H9 (cell line): Measurements from ENCODE around the gene CDH13. TPM values are rescaled to one million over a fixed set of nuclear protein-coding genes. Genes with fewer than 3 reads are reported as not detected.

ENCODE experiments used
- DNase-seq: peaks from one replicate; pipeline ENCODE4 v3.0.0-alpha.2; 2017
- H2AFZ ChIP-seq: one replicate; pipeline ENCODE4 v1.6.1; 2013; ENCODE audit warnings: mild to moderate bottlenecking, low read length, control low read depth, moderate library complexity
- H2AK5ac ChIP-seq: 2 replicates; pipeline ENCODE4 v1.6.1; 2013; ENCODE audit warnings: low read length, control low read depth, mixed read lengths; ENCODE audit not compliant: insufficient read length
- H2BK120ac ChIP-seq: one replicate; pipeline ENCODE4 v1.6.1; 2013; ENCODE audit warnings: low read depth, mild to moderate bottlenecking, low read length, control low read depth, inconsistent platforms; ENCODE audit not compliant: poor library complexity, severe bottlenecking
- H2BK12ac ChIP-seq: 2 replicates; pipeline ENCODE4 v1.6.1; 2013; ENCODE audit warnings: low read length, control low read depth, mixed read lengths, low read depth; ENCODE audit not compliant: insufficient read length
- H2BK15ac ChIP-seq: 2 replicates; pipeline ENCODE4 v1.6.1; 2013; ENCODE audit warnings: low read depth, low read length, control low read depth
- H2BK20ac ChIP-seq: one replicate; pipeline ENCODE4 v1.6.1; 2013; ENCODE audit warnings: low read depth, mild to moderate bottlenecking, low read length, control low read depth, inconsistent platforms; ENCODE audit not compliant: poor library complexity, severe bottlenecking
- H2BK5ac ChIP-seq: 2 replicates; pipeline ENCODE4 v1.6.1; 2013; ENCODE audit warnings: low read length, control low read depth, mixed read lengths; ENCODE audit not compliant: insufficient read length
- H3K14ac ChIP-seq: 2 replicates; pipeline ENCODE4 v1.6.1; 2013; ENCODE audit warnings: low read length, control low read depth; ENCODE audit not compliant: insufficient read depth
- H3K18ac ChIP-seq: 2 replicates; pipeline ENCODE4 v1.6.1; 2013; ENCODE audit warnings: low read depth, mild to moderate bottlenecking, mixed read lengths, low read length, control low read depth; ENCODE audit not compliant: insufficient read length
- H3K23ac ChIP-seq: 2 replicates; pipeline ENCODE4 v1.6.1; 2013; ENCODE audit warnings: low read length, control low read depth, mixed read lengths, low read depth; ENCODE audit not compliant: insufficient read length
- H3K23me2 ChIP-seq: 2 replicates; pipeline ENCODE4 v1.6.1; 2013; ENCODE audit warnings: low read depth, mild to moderate bottlenecking, mixed read lengths, low read length, control low read depth; ENCODE audit not compliant: insufficient read length, poor library complexity, severe bottlenecking
- H3K27ac ChIP-seq: 2 replicates; pipeline ENCODE4 v1.5.1; 2013; ENCODE audit warnings: low read length, control low read depth, mixed read lengths, low read depth; ENCODE audit not compliant: insufficient read length
- H3K27me3 ChIP-seq: 2 replicates; pipeline ENCODE4 v1.6.1; 2013; ENCODE audit warnings: low read length, control low read depth, inconsistent platforms; ENCODE audit not compliant: insufficient read depth
- H3K4ac ChIP-seq: 2 replicates; pipeline ENCODE4 v1.6.1; 2013; ENCODE audit warnings: low read depth, mild to moderate bottlenecking, control low read depth, inconsistent platforms, low read length, moderate library complexity
- H3K4me1 ChIP-seq: 2 replicates; pipeline ENCODE4 v1.6.1; 2013; ENCODE audit warnings: low read length, control low read depth, inconsistent platforms; ENCODE audit not compliant: insufficient read depth
- H3K4me2 ChIP-seq: 2 replicates; pipeline ENCODE4 v1.6.1; 2013; ENCODE audit warnings: low read length, control low read depth, mixed read lengths; ENCODE audit not compliant: insufficient read length, insufficient read depth
- H3K56ac ChIP-seq: 2 replicates; pipeline ENCODE4 v1.6.1; 2013; ENCODE audit warnings: low read depth, mild to moderate bottlenecking, mixed read lengths, low read length, control low read depth; ENCODE audit not compliant: insufficient read length
- H3K79me1 ChIP-seq: 2 replicates; pipeline ENCODE4 v1.6.1; 2013; ENCODE audit warnings: low read depth, mild to moderate bottlenecking, moderate library complexity, low read length, control low read depth, inconsistent platforms; ENCODE audit not compliant: insufficient read depth, poor library complexity, severe bottlenecking
- H3K79me2 ChIP-seq: 2 replicates; pipeline ENCODE4 v1.6.1; 2013; ENCODE audit warnings: low read length, control low read depth, inconsistent platforms; ENCODE audit not compliant: insufficient read depth
- H3K9ac ChIP-seq: 2 replicates; pipeline ENCODE4 v1.6.1; 2013; ENCODE audit warnings: low read length, control low read depth, mixed read lengths; ENCODE audit not compliant: insufficient read length; ENCODE audit errors: extremely low read depth
- H3K9me3 ChIP-seq: one replicate; pipeline ENCODE4 v1.6.1; 2013; ENCODE audit warnings: low read depth, low read length, inconsistent platforms; ENCODE audit not compliant: control insufficient read depth
- H3T11ph ChIP-seq: one replicate; pipeline ENCODE4 v1.6.1; 2013; ENCODE audit warnings: mild to moderate bottlenecking, low read length, control low read depth, inconsistent platforms
- H4K20me1 ChIP-seq: one replicate; pipeline ENCODE4 v1.6.1; 2013; ENCODE audit not compliant: control insufficient read depth, insufficient read length, insufficient read depth
- H4K5ac ChIP-seq: 2 replicates; pipeline ENCODE4 v1.6.1; 2013; ENCODE audit warnings: low read depth, mild to moderate bottlenecking, mixed read lengths, low read length, control low read depth; ENCODE audit not compliant: insufficient read length
- H4K8ac ChIP-seq: replicated peaks from 2 replicates; pipeline ENCODE4 v1.6.1; 2013; ENCODE audit warnings: low read length, control low read depth, mixed read lengths, low read depth; ENCODE audit not compliant: insufficient read length
- H4K91ac ChIP-seq: 2 replicates; pipeline ENCODE4 v1.6.1; 2013; ENCODE audit warnings: low read depth, mild to moderate bottlenecking, moderate library complexity, mixed read lengths, low read length, control low read depth; ENCODE audit not compliant: insufficient read length
- H3K27ac Mint-ChIP-seq, 3 experiments: 2 replicates in 2 of 3; 3 replicates in 1 of 3; pipeline ENCODE4 v1.8.0; 2020 to 2021; ENCODE audit warnings: mixed read lengths in 3 of 3, mild to moderate bottlenecking in 1 of 3, moderate library complexity in 1 of 3
- H3K27me3 Mint-ChIP-seq: 2 replicates; pipeline ENCODE4 v1.8.0; 2021; ENCODE audit warnings: low read depth, mild to moderate bottlenecking, moderate library complexity, mixed read lengths
- H3K36me3 Mint-ChIP-seq, 3 experiments: 2 replicates in 2 of 3; 3 replicates in 1 of 3; pipeline ENCODE4 v1.8.0; 2020 to 2021; ENCODE audit warnings: low read depth in 3 of 3, mixed read lengths in 3 of 3; ENCODE audit not compliant: insufficient read depth in 1 of 3
- H3K4me1 Mint-ChIP-seq, 2 experiments: 2 replicates each; pipeline ENCODE4 v1.8.0; 2020; ENCODE audit warnings: mixed read lengths in 2 of 2
- H3K4me3 Mint-ChIP-seq, 2 experiments: 2 replicates in 1 of 2; 3 replicates in 1 of 2; pipeline ENCODE4 v1.8.0; 2020 to 2021; ENCODE audit warnings: mild to moderate bottlenecking in 2 of 2, mixed read lengths in 2 of 2, moderate library complexity in 1 of 2
- H3K9me3 Mint-ChIP-seq, 2 experiments: 2 replicates in 1 of 2; 3 replicates in 1 of 2; pipeline ENCODE4 v1.8.0; 2020; ENCODE audit warnings: mild to moderate bottlenecking in 2 of 2, mixed read lengths in 2 of 2, moderate library complexity in 1 of 2
- WGBS: extraction: QIAGEN DNeasy Blood & Tissue Kit; methylation state at CpG from one replicate; pipeline ENCODE4 v1.1.7; 2013; ENCODE audit warnings: missing lambda C conversion rate, low lambda C conversion rate, mixed read lengths; ENCODE audit not compliant: insufficient read length; ENCODE audit errors: extremely low coverage; 5-methylcytosine and 5-hydroxymethylcytosine counted together
- total RNA-seq: library from RNA; stranded (reverse); gene quantifications from 2 replicates; pipeline ENCODE4 v1.2.1, GENCODE V29; 2021
- TF ChIP-seq, protein P1 (sequence below): fragments of 200-600 bp; sonication (generic); conservative IDR thresholded peaks from 3 replicates; pipeline ENCODE4 v1.8.0; 2021; ENCODE audit warnings: antibody characterized with exemption, mild to moderate bottlenecking

CDH13 gene
- total RNA-seq, 1 experiment from 2014 or later, result 1.5 TPM

DNA sequence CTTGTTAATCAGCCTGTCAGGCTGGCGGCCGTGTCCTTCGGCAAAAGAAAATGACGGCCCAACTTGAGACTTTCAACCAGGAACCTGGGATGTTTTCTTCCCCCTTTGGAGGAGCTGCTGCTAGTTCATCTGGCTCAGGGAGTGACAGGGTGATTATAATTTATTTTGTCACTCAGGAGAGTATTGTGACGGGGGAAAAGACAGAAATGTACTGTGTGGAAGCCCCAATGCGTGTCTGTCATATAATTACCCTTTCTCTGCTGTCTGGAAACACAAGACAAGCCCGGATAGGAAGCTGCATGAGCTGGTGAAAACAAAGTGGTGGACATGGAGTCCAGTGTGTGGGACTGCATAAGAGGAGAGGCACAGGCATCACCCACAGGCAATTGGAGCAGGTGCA is 854.8 kb downstream of the CDH13 start:
- no CpG with 5 or more reads among the region's 7 CpGs for WGBS
- no peak overlapping the region for H3K27ac Mint-ChIP-seq

More for the DNA sequence above, 854.8 kb downstream of the CDH13 start:
- Mint-ChIP-seq H3K36me3 (no peaks in the 10 kb centered on the region), H3K4me3 (no peak overlapping the region), H3K9me3 (no peaks in the 10 kb centered on the region), H3K27me3 (peaks cover 2% of the 10 kb centered on the region; the same call in 1 of the 2 replicates), H3K4me1 (no peaks in the 10 kb centered on the region; a peak in 1 of 4 replicates)
- no peaks in the 10 kb centered on the region for H3K79me1 ChIP-seq
- H2BK120ac ChIP-seq, result no peak overlapping the region
- no peak overlapping the region for H2BK5ac ChIP-seq
- H3K18ac ChIP-seq, result no peak overlapping the region
- no peak overlapping the region for H2AK5ac ChIP-seq
- H4K91ac ChIP-seq, result no peak overlapping the region
- H3K27ac ChIP-seq, result no peak overlapping the region
- H4K20me1 ChIP-seq, result no peaks in the 10 kb centered on the region
- no peaks in the 10 kb centered on the region for H3K27me3 ChIP-seq
- H3K23me2 ChIP-seq, result no peaks in the 10 kb centered on the region
- TF ChIP-seq, protein P1, sequence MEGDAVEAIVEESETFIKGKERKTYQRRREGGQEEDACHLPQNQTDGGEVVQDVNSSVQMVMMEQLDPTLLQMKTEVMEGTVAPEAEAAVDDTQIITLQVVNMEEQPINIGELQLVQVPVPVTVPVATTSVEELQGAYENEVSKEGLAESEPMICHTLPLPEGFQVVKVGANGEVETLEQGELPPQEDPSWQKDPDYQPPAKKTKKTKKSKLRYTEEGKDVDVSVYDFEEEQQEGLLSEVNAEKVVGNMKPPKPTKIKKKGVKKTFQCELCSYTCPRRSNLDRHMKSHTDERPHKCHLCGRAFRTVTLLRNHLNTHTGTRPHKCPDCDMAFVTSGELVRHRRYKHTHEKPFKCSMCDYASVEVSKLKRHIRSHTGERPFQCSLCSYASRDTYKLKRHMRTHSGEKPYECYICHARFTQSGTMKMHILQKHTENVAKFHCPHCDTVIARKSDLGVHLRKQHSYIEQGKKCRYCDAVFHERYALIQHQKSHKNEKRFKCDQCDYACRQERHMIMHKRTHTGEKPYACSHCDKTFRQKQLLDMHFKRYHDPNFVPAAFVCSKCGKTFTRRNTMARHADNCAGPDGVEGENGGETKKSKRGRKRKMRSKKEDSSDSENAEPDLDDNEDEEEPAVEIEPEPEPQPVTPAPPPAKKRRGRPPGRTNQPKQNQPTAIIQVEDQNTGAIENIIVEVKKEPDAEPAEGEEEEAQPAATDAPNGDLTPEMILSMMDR, result no peak
- H2AFZ ChIP-seq, result no peak overlapping the region
- no peak overlapping the region for H3K4ac ChIP-seq
- H3K23ac ChIP-seq, result no peak overlapping the region
- H3K9ac ChIP-seq, result no peak overlapping the region
- H4K8ac ChIP-seq, result no peak overlapping the region
- H2BK15ac ChIP-seq, result no peak overlapping the region
- no peak overlapping the region for H3T11ph ChIP-seq
- H3K14ac ChIP-seq, result no peak overlapping the region
- no peak for DNase-seq
- no peak overlapping the region for H3K4me2 ChIP-seq
- no peak overlapping the region for H4K5ac ChIP-seq
- no peaks in the 10 kb centered on the region for H3K9me3 ChIP-seq
- H2BK20ac ChIP-seq, result no peak overlapping the region
- no peaks in the 10 kb centered on the region; the same call in 1 of the 2 replicates for H3K4me1 ChIP-seq
- no peaks in the 10 kb centered on the region for H3K79me2 ChIP-seq
- no peak overlapping the region for H2BK12ac ChIP-seq
- H3K56ac ChIP-seq, result no peak overlapping the region
